HG03571 (cell line): ENCODE measurements around the gene SRPK2.

Experiments
- ATAC-seq: cut with Tn5 transposase; IDR thresholded peaks from one replicate; pipeline ENCODE4 v1.9.1; 2021; ENCODE audit not compliant: unreplicated experiment

Gene SRPK2

DNA sequence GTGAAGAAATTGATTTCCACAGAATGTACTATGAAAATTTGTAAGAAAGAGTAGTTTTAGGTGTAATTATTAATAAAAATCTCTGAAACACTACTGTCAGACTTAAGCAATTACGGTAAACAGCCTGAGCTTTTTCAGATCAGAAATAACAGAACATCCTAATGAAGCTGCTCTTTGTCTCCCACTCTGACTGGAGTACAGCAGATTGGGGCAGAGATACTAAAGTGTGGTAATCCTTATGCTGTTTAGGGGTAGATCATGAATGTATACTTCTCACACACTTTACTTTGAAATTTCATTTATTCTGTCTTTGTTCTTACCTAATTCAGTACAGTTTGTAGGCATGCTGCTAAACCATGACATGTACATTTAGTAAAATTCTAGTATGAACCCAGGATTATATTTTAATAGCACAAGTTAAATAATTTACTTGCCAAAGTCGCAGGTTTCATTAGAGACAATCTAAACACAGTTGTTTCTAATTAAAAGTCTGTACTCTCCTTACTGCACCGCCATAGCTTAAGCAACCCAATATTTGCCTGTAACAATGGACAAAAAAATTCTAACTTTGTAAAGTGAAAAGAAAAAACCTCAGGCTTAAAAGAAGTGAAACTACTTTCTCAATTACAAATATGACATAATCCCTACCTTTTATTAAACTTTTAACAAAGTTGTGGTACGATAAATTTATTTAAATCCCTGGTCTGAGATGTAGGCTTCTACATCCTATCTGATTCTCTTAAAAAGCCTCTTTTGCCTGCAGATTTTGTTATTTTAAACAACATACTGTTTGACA lies 286.0 kb downstream of the SRPK2 start:
- no peak for ATAC-seq

DNA sequence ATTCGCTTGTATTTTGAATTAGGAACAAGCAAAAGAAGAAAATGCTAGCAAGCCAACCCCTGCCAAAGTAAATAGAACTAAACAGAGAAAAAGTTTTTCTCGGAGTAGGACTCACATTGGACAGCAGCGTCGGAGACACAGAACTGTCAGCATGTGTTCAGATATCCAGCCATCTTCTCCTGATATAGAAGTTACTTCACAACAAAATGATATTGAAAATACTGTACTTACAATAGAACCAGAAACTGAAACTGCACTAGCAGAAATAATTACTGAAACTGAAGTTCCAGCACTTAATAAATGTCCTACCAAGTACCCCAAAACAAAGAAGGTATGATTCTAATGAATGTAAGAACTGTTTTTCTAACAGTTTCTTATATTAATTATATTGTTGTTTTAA lies 286.9 kb downstream of the SRPK2 start:
- no peak for ATAC-seq

DNA sequence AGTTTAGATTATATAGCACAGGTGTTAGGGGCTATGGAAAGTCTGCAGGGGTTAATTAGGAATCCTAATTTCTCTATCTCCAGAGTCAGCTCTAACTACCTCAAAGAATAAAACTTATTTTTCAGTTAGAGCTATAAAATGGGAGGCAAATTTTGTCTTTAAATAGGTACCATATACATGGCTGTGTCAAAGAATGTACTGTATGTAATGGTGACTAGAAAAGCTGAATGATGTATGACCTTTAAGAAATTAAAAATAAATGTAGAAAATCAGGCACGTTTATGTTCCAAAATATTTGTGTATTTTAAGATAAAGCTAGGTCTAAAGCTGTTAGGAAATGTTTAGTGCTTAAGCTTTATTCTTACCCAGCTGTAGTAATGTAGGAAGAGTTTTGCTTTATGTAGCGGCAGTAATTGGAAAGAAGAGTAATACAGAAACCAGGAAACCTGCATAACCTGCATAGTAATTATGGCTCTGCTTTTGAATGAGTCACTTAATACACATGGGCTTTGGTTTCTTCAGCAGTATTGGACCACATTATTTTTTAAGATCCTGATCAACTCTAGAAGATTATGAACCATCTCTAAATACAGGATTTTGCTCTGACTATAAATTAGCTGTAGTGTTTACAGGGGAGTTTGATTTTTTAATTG lies 289.7 kb downstream of the SRPK2 start:
- ATAC-seq: peak; percentile 70

DNA sequence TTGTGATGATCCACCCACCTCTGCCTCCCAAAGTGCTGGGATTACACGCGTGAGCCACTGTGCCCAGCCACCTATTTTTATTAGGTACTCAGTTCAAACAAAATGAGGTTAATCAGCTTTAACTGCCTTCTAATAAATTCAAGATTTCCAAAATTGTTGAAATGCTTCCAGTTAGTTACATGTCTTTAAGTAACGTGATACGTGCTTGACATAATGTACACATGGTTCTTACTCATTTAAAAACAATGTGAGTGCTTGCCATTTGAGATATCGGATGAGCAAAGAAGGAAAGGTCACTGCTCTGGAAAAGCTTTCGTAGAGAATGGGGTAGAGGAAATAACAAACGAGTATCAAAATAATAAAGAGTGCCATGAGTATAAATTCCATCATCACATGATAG lies 291.1 kb downstream of the SRPK2 start:
- no peak for ATAC-seq

DNA sequence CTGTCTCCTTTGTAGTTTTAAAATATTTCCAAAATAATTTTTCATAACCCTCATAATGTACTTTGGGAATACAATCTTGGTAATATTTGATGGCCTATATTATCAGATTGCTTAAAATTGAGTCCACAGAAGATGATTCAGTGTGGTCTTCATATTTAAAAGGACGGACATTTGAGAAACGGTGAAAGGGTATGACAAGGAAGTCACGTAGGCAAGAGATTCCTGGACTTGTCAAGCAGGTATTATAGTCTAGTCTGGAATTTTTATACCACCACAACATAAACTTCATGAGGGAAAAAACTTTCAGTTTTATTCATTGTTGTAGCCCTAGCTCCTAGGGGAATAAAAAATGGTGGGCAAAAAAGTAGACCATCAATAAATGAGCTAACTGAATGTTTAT lies 292.4 kb downstream of the SRPK2 start:
- no peak for ATAC-seq

DNA sequence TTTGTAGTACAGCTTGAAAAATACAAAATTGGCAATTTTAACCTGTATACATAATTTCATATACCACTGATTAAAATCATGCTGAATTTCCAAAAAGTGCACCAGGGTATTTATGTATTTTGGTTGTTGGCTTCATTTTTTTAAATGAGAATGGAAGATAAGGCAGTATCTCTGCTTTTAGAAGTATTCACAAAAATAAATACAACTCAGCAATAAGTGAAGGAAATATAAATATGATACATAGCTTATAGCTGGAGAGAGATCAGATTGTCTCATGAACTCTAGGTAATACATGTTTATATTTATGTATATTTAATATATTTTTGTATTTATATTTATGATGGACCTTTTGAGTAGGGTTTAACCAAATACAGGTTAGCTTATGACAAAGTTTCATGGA lies 293.8 kb downstream of the SRPK2 start:
- no peak for ATAC-seq

DNA sequence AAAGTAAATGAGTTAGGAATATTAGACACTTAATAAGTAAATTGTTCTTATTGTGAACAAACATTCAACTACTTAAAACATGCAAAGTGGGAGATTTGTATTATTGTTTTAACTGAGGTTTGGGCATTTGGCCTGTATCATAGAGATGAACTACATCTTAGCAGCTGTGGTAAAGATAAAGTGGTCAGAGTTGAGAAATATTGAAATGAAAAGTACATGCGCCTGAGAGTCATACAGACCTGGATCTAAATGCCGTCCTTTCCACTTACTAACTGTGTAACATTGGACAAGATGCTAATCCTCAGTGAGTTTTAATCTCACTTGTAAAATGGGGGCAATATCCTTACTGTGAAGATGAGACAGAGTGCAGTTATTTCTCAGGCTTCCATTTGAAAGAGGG lies 300.3 kb downstream of the SRPK2 start:
- no peak for ATAC-seq

DNA sequence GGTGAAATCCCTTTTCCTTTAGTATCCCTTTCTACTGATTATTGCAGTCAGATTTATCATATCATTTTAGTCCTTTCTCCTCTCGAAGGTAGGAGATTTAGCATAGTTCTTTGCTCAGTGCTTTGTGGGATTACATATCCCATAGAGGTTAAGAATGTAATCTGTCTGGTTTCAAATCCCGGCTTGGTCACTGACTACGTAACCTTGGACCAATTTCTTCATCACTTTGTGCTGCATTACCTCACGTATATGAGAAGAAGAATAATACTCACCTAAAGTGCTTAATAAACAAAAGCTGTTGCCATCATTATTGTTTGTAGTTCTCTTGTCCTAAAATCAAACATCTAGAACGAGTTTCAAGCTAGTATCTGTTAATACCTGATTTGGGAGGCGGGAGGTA lies 300.7 kb downstream of the SRPK2 start:
- ATAC-seq: no peak

DNA sequence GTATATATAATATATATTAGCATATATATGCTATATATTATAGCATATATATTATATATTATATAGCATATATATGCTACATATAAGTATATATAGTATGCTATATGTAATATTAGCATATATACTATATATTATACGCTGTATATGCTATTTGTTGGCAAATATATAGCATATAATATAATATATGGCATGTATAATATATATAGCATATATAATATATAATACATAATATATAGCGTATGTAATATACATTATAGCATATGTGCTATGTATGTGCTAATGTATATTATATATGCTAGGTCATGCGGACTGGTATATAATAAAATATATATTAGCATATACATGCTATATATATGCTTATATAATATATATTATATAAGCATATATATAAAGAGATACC lies 301.9 kb downstream of the SRPK2 start:
- ATAC-seq: no peak

DNA sequence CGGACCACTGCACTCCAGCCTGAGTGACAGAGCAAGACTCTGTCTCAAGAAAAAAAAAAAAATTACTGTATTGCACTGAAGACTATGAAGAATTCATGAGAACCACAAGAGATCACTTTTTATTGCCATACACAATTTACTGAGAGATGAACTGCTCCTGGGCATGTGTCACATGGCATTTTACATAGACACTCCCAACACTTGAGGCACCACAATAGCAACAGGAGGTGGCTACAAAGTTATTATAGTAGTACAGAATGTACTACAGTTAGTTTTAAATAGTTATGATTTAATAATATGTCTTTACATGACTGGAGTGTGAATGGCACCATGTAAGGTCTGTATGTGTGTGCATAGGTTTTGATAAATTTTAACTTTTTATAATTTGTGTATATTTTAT lies 304.1 kb downstream of the SRPK2 start:
- ATAC-seq: no peak

DNA sequence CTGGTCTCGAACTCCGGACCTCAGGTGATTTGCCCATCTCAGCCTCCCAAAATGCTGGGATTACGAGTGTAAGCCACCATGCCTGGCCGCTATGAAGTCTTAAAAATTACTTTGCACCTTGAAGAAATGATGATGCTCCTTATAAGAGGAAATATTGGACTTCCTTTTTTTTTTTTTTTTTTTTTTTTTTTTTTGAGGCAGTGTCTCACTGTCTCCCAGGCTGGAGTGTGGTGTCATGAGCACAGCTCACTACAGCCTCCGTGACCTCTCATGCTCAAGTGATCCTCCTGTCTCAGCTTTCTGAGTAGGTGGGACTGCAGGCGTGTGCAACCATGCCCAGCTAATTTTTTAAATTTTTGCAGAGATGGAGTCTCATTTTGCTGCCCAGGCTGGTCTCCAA lies 309.4 kb downstream of the SRPK2 start:
- no peak for ATAC-seq

DNA sequence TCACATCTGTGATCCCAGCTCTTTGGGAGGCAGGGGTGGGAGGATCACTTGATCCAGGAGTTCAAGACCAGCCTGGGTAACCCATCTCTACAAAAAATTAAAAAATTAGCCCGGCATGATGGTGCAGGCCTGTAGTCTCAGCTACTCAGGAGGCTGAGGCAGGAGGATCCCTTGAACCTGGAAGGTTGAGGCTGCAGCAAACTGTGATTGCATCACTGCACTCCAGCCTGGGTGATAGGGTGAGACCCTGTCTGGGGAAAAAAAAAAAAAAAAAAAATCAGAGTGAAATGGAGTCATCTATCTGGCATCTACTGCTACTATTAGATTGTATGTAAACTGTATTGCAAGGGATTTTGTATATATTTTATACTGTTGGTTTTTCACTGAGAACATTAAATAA lies 315.6 kb downstream of the SRPK2 start:
- no peak for ATAC-seq

DNA sequence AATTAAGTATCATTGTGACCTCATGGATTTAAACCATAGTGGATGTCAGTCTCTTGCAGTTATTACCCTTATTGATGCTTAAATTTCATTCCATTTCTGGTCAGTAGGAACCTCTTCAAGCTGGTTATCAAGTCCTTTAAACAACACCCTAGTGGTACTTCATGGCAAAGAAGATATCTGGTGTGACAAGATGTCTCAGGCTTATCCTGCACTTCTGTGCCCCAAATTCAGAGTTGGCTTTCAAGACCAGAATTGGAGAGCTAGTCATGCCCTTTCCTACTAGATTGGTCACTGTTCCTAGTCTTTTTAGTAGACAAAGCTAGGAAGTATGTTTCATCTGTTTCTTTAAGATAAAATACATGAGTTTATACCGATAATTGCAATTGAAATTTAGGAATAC lies 319.8 kb downstream of the SRPK2 start:
- ATAC-seq: no peak

DNA sequence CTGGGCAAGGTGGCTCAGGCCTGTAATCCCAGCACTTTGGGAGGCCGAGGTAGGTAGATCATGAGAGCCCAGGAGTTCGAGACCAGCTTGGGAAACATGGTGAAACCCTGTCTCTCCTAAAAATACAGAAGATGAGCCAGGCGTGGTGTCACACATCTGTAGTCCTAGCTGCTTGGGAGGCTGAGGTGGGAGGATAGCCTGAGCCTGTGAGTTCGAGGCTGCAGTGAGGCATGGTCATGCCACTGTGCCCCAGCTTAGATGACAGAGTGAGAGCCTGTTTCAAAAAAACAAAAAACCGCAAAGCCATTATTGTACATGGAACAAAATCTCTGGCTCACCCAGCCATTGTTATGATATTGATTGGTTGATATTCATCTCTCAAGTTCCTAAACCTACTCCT lies 321.0 kb downstream of the SRPK2 start:
- ATAC-seq: no peak
